Measurements from ENCODE around the gene TRIM33.

Gene TRIM33

DNA sequence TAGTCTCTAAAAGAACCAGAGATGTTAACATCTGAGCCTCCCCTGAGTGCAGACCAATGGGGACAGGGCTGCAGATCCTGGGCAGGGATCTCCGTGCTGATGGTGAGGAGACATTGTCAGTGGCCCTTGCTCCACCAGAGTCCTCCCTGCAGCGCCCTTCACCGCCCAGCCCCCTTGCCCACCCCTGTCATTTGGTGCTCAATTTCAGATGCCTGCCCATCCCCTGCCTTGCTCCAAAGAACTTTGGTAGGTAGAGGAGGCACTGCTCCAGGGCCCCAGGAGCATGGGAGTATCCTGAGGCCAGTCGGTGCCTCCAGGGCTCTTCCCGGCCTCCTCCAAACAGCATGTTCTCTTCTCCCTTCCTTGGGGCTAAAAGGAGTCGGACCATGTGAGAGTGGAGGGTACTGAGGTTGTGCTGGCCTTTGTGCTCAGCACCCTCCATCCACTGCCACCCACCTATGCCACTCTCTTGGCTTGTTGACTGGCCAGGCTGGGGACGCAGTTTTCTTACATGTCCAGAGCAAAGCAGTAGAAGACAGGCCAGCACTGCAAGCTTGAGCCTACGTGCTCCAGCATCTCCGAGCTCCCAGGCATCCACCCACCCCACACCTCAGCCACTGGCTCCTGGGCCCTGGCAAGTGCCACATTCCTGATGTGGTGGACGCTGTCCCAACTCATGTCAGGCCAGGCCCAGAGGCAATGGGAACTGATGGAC lies 160.1 kb downstream of the TRIM33 start:
- no peak for DNase-seq (ENCODE audit: low read depth)

DNA sequence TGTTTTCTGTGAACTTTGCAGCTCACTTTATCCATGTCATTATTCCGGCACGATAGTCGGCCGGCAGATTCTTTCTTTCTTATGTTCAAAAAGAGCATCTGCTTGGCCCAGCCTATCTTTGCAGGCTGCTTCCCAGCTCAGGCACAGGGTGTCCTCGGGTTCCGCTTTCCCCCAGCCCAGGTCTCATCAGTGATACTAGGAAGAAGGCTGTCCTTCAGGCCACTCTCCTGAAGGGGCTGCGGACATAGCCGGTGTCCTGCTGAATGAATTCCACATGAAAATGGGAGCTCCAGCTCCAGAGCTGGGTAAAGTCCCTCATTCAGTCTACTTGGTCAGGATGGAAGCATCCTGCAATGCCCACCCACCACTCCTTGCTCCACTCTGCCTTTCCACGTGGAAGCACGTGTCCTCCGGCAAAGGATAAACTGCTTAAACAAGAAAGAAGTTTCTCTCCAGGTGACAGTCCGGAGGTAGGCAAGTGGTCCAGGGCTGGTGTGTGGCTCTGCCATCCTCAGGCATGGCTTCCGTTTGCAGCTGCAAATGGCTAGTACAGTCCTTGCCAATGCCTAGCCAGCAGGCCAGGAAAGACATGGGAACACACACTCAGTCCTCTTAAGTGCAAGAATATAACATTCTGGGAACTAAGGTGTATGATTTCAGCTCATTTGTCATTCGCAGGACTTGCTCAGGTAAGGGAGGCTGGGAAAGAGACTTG lies 161.0 kb downstream of the TRIM33 start:
- no peak for DNase-seq (ENCODE audit: low read depth)

DNA sequence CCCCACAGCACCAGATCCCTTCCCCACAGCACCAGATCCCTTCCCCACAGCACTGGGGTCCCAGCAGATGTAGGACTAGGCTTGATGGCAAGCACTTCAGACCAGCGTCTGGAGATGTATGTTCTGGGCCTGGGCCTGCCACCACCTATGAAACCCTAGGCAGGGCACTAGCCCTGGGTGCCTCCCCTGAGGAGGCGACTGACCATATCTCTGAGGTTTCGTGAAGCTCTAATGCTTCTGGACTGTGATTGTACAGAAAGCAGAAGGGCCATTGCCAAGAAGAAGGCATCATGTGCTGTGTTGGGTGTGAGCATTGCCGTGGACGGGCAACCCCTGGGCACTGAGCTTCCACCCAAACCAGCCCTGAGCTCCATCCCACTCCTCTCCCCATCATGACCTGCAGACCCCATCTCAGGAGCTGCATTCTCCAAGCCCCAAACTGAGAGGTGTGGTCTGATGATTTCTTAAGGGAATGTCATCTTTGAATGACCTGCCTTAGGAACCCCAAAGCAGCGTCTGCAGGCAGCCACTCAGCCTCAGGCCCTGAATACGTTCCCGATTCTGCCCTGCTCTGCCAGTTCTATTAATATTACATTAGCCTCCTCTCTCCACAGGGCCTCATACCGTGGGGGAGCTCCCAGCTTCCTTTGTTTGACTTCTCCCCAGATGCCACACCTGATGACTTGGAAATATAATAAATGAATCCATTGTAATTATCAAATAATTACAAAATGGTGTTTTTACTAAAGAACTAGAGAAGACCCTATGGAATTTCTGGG lies 163.4 kb downstream of the TRIM33 start:
- no peak for DNase-seq (ENCODE audit: low read depth)

DNA sequence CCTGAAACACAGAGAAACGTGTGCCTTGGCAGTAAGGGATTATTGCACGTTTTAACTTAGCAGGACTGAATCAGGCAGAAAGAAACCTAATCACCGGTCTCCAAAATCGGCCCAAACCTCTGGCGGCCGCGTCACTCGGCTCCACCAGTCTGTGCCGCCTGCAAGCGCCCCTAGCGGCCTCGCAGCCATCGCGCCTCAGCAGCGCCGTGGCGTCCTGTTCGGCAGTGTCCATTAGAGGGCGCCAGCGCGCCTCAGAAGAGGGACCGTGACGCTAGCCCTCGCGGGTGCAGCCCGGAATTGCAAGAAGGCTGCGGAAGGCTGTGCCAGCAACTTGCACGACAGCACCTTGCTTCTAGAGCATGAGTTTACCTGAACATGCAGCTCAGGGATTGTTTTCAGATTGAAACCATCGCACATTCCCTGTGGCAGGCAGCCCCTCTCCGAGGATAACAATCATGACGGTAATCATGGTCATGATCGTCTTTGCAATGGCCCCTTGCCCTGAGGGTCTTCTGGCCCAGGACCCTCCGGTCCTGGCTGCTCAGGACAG lies 164.4 kb downstream of the TRIM33 start:
- DNase-seq (ENCODE audit: low read depth): peak; percentile 97

DNA sequence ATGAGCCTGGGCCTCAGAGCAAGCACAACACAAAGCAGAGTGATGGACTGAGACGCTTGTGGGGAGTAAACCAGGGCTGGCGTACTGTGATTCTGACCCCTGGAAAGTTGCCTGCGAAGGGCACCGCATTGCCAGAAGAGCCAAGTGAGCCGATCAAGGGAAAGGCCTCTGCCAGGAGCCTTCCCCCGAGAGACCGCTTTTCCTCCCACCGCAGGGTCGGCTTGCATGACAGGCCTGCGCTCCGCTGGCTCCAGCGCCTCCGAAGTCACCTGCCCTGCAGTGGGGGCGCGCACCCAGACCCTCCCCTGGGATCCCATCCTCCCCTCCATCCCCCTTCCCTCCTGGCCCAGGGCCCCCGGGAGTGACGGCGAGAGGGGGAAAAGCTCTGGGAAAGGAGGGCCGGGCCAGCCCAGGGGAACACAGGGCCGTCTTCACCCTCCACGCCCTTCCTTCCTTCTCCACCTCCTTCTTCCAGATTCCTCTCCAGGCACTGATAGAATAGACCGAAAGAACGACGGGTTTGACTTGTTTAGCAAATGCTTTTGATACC lies 165.0 kb downstream of the TRIM33 start:
- no peak for DNase-seq (ENCODE audit: low read depth)

DNA sequence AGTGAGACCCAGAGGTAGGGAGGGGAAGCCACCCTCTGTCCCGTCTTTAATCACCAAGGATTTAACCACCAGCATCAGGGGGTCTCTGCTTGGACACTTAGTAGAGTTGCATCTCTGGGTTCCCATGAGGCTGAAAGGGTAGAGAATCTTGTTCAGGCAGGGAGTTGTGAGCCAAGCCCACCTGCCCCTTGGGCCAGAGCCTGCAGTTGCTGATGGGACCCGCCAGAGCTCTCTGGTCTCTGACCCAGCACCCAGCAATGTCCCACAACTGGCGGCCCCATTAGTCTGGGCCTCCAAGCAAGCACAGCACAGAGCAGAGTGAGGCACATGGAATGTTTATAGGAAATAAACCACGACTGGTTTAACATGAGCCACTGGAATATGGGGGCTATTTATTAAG lies 166.3 kb downstream of the TRIM33 start:
- DNase-seq (ENCODE audit: low read depth): no peak
